Neural cell (in vitro differentiated cells): ENCODE data around the gene BMP7. TPM values are rescaled to one million over a fixed set of nuclear protein-coding genes. Genes with fewer than 3 reads are reported as not detected.

Experiments
- H2AFZ ChIP-seq: fragments of 200-600, 300-800 bp; sonication (generic), shearing (Covaris generic); 2 replicates; pipeline ENCODE4 v1.6.0; 2014; ENCODE audit warnings: low read depth, mild to moderate bottlenecking, antibody characterized with exemption, low read length, moderate library complexity
- H3F3A ChIP-seq: fragments of 200-600 bp; shearing (Covaris generic); 2 replicates; pipeline ENCODE4 v1.6.1; 2016; ENCODE audit warnings: mild to moderate bottlenecking, moderate library complexity, mixed read lengths, antibody characterized with exemption, low read length; ENCODE audit not compliant: insufficient read depth, poor library complexity, severe bottlenecking
- H3K27ac ChIP-seq: fragments of 200-600, 300-800 bp; sonication (generic), shearing (Covaris generic); 2 replicates; pipeline ENCODE4 v1.5.1; 2014; ENCODE audit warnings: mild to moderate bottlenecking, low read length, moderate library complexity
- H3K27me3 ChIP-seq: fragments of 300-800, 200-600 bp; sonication (generic), shearing (Covaris generic); 2 replicates; pipeline ENCODE4 v1.6.0; 2014; ENCODE audit warnings: mild to moderate bottlenecking, low read depth, low read length, moderate library complexity; ENCODE audit not compliant: insufficient read depth
- H3K36me3 ChIP-seq: fragments of 300-800, 200-600 bp; sonication (generic), shearing (Covaris generic); 2 replicates; pipeline ENCODE4 v1.5.1; 2014; ENCODE audit warnings: mild to moderate bottlenecking, antibody characterized with exemption, low read length, moderate library complexity; ENCODE audit not compliant: insufficient read depth
- H3K4me2 ChIP-seq: fragments of 300-800, 200-600 bp; sonication (generic), shearing (Covaris generic); 2 replicates; pipeline ENCODE4 v1.6.0; 2014; ENCODE audit warnings: mild to moderate bottlenecking, low read length
- H3K4me3 ChIP-seq: fragments of 300-800, 200-600 bp; sonication (generic), shearing (Covaris generic); 2 replicates; pipeline ENCODE4 v1.5.1; 2014; ENCODE audit warnings: mild to moderate bottlenecking, low read length, moderate library complexity
- H3K79me2 ChIP-seq: fragments of 200-600 bp; shearing (Covaris generic); replicated peaks from 2 replicates; pipeline ENCODE4 v1.6.0; 2014; ENCODE audit warnings: mild to moderate bottlenecking, low read length, moderate library complexity; ENCODE audit not compliant: insufficient read depth
- H3K9ac ChIP-seq: fragments of 300-800, 200-600 bp; sonication (generic), shearing (Covaris generic); 2 replicates; pipeline ENCODE4 v1.6.1; 2016; ENCODE audit warnings: mild to moderate bottlenecking, low read length, mixed read lengths
- H3K9me2 ChIP-seq: fragments of 200-600 bp; shearing (Covaris generic); 2 replicates; pipeline ENCODE4 v1.6.1; 2016; ENCODE audit warnings: mild to moderate bottlenecking, low read length, mixed read lengths; ENCODE audit not compliant: insufficient read depth
- H3K9me3 ChIP-seq: fragments of 200-600, 300-800 bp; sonication (generic), shearing (Covaris generic); 2 replicates; pipeline ENCODE4 v1.6.1; 2016; ENCODE audit warnings: mild to moderate bottlenecking, mixed run types, low read length, moderate library complexity, mixed read lengths
- H4K20me1 ChIP-seq: fragments of 200-600 bp; shearing (Covaris generic); 2 replicates; pipeline ENCODE4 v1.6.1; 2016; ENCODE audit warnings: mild to moderate bottlenecking, mixed run types; ENCODE audit not compliant: insufficient read depth
- EP300 ChIP-seq: fragments of 450-650 bp; conservative IDR thresholded peaks from 2 replicates; pipeline ENCODE4 v1.6.1; 2014; ENCODE audit warnings: antibody characterized with exemption, mild to moderate bottlenecking, moderate library complexity; ENCODE audit not compliant: poor library complexity, severe bottlenecking
- EZH2 ChIP-seq: fragments of 200-600, 300-800 bp; shearing (Covaris generic), sonication (generic); IDR thresholded peaks from 2 replicates; pipeline ENCODE4 v1.6.1; 2014; ENCODE audit warnings: antibody characterized with exemption, low read length, borderline replicate concordance, mild to moderate bottlenecking; ENCODE audit not compliant: insufficient read depth, poor library complexity, severe bottlenecking
- MXI1 ChIP-seq: fragments of 450-650 bp; conservative IDR thresholded peaks from 2 replicates; pipeline ENCODE4 v1.6.1; 2014; ENCODE audit warnings: antibody characterized with exemption, mild to moderate bottlenecking; ENCODE audit not compliant: poor library complexity, severe bottlenecking
- POLR2AphosphoS5 ChIP-seq: IDR thresholded peaks from 2 replicates; pipeline ENCODE4 v1.6.1; 2012
- RAD21 ChIP-seq: fragments of 450-650 bp; conservative IDR thresholded peaks from 2 replicates; pipeline ENCODE4 v1.6.1; 2014; ENCODE audit warnings: antibody characterized with exemption, mild to moderate bottlenecking, moderate library complexity
- SMC3 ChIP-seq: fragments of 450-650 bp; conservative IDR thresholded peaks from 2 replicates; pipeline ENCODE4 v1.6.1; 2014; ENCODE audit warnings: antibody characterized with exemption, mild to moderate bottlenecking, moderate library complexity; ENCODE audit not compliant: poor library complexity
- TAF1 ChIP-seq: IDR thresholded peaks from 2 replicates; pipeline ENCODE4 v1.6.1; 2012; ENCODE audit warnings: low read depth
- polyA plus RNA-seq: library from polyadenylated mRNA; depleted of rRNA; stranded (reverse); fragments of >200 nt; gene quantifications from 2 replicates; pipeline ENCODE4 v1.2.3, GENCODE V29; 2014
- TF ChIP-seq, protein P1 (sequence below): IDR thresholded peaks from 2 replicates; pipeline ENCODE4 v1.6.1; 2012; ENCODE audit warnings: borderline replicate concordance
- TF ChIP-seq, protein P2 (sequence below): fragments of 450-650 bp; IDR thresholded peaks from 2 replicates; pipeline ENCODE4 v1.5.1; 2014; ENCODE audit warnings: antibody characterized with exemption, mild to moderate bottlenecking, moderate library complexity; ENCODE audit not compliant: poor library complexity, severe bottlenecking

Gene BMP7
- polyA plus RNA-seq, 1 donor from 2014 or later: 3.6 TPM

DNA sequence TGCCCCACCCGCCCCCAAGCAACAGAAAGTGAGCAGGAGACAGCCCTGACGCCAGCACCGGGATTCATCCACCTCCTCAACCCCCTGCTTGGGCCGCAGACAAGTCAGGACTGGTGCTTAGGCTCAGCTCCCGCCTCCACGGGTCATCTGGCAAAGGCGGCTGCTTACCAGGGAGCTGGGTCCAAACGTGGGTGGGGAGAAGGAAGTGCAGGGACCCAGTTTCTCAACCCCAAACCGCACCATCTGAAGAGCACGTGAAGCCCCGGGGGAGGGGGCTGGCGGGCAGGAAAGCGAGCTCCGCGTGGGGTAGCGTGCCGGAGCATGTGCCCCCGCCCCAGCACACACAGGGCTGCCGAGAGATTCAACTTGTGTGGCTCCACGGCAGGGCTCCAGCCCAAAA, 87.2 kb downstream of the BMP7 start:
- TF ChIP-seq EZH2 (no peak), MXI1 (no peak), SMC3 (no peak), RAD21 (no peak), TAF1 (no peak)
- TF ChIP-seq, protein P1, sequence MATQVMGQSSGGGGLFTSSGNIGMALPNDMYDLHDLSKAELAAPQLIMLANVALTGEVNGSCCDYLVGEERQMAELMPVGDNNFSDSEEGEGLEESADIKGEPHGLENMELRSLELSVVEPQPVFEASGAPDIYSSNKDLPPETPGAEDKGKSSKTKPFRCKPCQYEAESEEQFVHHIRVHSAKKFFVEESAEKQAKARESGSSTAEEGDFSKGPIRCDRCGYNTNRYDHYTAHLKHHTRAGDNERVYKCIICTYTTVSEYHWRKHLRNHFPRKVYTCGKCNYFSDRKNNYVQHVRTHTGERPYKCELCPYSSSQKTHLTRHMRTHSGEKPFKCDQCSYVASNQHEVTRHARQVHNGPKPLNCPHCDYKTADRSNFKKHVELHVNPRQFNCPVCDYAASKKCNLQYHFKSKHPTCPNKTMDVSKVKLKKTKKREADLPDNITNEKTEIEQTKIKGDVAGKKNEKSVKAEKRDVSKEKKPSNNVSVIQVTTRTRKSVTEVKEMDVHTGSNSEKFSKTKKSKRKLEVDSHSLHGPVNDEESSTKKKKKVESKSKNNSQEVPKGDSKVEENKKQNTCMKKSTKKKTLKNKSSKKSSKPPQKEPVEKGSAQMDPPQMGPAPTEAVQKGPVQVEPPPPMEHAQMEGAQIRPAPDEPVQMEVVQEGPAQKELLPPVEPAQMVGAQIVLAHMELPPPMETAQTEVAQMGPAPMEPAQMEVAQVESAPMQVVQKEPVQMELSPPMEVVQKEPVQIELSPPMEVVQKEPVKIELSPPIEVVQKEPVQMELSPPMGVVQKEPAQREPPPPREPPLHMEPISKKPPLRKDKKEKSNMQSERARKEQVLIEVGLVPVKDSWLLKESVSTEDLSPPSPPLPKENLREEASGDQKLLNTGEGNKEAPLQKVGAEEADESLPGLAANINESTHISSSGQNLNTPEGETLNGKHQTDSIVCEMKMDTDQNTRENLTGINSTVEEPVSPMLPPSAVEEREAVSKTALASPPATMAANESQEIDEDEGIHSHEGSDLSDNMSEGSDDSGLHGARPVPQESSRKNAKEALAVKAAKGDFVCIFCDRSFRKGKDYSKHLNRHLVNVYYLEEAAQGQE: no peak
- TF ChIP-seq, protein P2, sequence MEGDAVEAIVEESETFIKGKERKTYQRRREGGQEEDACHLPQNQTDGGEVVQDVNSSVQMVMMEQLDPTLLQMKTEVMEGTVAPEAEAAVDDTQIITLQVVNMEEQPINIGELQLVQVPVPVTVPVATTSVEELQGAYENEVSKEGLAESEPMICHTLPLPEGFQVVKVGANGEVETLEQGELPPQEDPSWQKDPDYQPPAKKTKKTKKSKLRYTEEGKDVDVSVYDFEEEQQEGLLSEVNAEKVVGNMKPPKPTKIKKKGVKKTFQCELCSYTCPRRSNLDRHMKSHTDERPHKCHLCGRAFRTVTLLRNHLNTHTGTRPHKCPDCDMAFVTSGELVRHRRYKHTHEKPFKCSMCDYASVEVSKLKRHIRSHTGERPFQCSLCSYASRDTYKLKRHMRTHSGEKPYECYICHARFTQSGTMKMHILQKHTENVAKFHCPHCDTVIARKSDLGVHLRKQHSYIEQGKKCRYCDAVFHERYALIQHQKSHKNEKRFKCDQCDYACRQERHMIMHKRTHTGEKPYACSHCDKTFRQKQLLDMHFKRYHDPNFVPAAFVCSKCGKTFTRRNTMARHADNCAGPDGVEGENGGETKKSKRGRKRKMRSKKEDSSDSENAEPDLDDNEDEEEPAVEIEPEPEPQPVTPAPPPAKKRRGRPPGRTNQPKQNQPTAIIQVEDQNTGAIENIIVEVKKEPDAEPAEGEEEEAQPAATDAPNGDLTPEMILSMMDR: no peak
- Histone ChIP-seq H3K4me2 (no peak overlapping the region), H4K20me1 (no peaks in the 10 kb centered on the region), H3K9me3 (no peaks in the 10 kb centered on the region), H3K9me2 (no peaks in the 10 kb centered on the region), H3K27me3 (no peaks in the 10 kb centered on the region), H3K36me3 (no peaks in the 10 kb centered on the region), H2AFZ (no peak overlapping the region), H3F3A (no peaks in the 10 kb centered on the region), H3K27ac (no peak overlapping the region), H3K9ac (no peak overlapping the region), H3K79me2 (no peaks in the 10 kb centered on the region), H3K4me3 (no peak overlapping the region)

DNA sequence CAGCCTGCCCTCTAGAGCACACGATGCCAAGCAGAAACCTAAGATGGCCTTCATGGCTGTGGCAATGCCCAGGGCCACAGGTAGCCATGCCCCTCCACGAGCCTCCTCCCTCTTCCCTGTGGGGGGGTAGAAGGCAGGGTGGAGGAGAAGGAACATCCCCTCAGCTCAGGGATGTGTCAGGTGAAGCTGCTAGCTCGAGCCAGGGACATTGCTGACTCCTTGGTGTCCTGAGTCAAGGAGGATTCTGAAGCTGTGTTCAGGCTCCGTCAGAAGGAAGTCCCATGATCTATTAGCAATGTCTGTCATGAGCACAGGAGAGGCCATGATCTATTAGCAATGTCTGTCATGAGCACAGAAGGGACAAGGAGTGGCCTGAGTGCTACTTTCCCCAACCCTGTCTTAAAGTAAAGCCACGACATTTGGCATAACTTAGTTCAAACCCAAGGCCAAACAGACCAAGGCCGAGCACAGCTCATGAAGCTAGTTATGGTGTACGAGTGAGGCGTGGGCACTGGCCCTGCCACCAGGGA, 87.8 kb downstream of the BMP7 start:
- Histone ChIP-seq H3K9me2 (no peaks in the 10 kb centered on the region), H3K9ac (no peak overlapping the region), H3K36me3 (no peaks in the 10 kb centered on the region), H3K4me3 (no peak overlapping the region), H3K9me3 (no peaks in the 10 kb centered on the region), H3K4me2 (no peak overlapping the region), H4K20me1 (no peaks in the 10 kb centered on the region), H2AFZ (no peak overlapping the region), H3K27me3 (no peaks in the 10 kb centered on the region), H3F3A (no peaks in the 10 kb centered on the region), H3K79me2 (no peaks in the 10 kb centered on the region), H3K27ac (no peak overlapping the region)
- TF ChIP-seq EZH2 (no peak), EP300 (no peak), RAD21 (no peak), SMC3 (no peak), MXI1 (no peak), POLR2AphosphoS5 (no peak), TAF1 (no peak)
- TF ChIP-seq, protein P1: no peak
- TF ChIP-seq, protein P2: no peak
